Measurements from ENCODE around the gene TAF1. TPM values are rescaled to one million over a fixed set of nuclear protein-coding genes. Genes with fewer than 3 reads are reported as not detected.

TAF1 gene
- total RNA-seq, 1 experiment from 2014 or later = 41.2 TPM

DNA sequence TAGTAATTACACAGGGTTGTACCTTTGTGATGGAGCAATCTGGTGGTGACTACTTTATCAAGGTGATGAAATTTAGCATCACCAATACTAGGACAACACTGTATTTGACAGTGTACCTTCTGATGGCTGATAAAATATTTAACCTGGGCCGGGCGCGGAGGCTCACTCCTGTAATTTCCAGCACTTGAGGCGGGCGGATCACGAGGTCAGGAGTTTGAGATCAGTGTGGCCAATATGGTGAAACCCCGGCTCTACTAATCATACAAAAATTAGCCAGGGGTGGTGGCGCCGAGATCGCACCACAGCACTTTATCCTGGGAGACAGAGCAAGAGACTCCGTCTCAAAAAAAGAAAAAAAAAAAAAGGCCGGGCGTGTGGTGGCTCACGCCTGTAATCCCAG lies 1.9 kb upstream of the TAF1 start:
- H3K36me3 ChIP-seq (ENCODE audit: control insufficient read depth, insufficient read depth, low read length) = no peaks in the 10 kb centered on the region
- intact Hi-C loops (cut with micrococcal nuclease; ENCODE audit: unreplicated experiment) = no loop called here
- CTCF ChIA-PET = no interaction called here

DNA sequence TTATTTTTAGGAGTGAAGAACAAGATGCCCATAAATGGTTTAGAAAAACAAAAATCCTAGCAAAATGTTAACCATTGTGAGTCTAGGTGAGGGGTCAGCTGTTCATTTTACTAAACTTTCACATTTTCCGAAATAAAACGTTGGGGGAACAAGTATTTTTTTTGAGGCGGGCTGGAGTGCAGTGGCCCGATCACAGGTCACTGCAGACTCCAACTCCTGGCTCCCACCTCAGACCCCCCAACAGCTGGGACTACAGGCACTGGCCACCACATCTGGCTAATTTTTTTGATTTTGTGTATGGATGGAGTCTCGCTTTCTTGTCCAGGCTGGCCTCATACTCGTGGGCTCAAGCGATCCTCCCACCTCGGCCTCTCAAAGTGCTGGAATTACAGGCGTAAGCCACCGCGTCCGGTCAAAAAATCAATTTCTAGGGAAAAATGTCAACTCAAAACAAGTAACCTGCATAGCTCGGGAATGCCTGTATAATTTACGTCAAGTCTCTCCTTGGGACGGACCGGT lies 742 bp upstream of the TAF1 start:
- Histone ChIP-seq H3K36me3 (ENCODE audit: control insufficient read depth, insufficient read depth, low read length) (no peaks in the 10 kb centered on the region), H3K4me3 (ENCODE audit: low read depth, low read length) (peak overlapping the region; percentile 60), H3K27me3 (replicated peaks; ENCODE audit: control insufficient read depth, insufficient read depth, low read length) (no peaks in the 10 kb centered on the region), H3K9me3 (no peaks in the 10 kb centered on the region), H3K4me1 (no peaks in the 10 kb centered on the region)
- POLR2A ChIA-PET = interaction anchor here (0.5 to 2.3 kb wide), 11 partner anchors 13 to 873 kb away, joined by 3 to 39 read pairs (median 4); partner anchors contain the start of genes ERCC6L, MED12, NONO and SNX12
- Mint-ChIP-seq H3K9me3 (ENCODE audit: unreplicated experiment) (no peaks in the 10 kb centered on the region), H3K27ac (ENCODE audit: unreplicated experiment) (peak overlapping the region; percentile 95), H3K4me3 (ENCODE audit: unreplicated experiment) (peak overlapping the region; percentile 94), H3K4me1 (ENCODE audit: low read depth, unreplicated experiment) (no peaks in the 10 kb centered on the region), H3K36me3 (ENCODE audit: insufficient read depth, unreplicated experiment) (peaks cover 15% of the 10 kb centered on the region), H3K27me3 (ENCODE audit: insufficient read depth, unreplicated experiment) (no peaks in the 10 kb centered on the region)
- intact Hi-C loops (cut with micrococcal nuclease; ENCODE audit: unreplicated experiment) = loop anchor here (5.0 kb wide), 3 partner anchors 78 to 167 kb away; partner anchors contain the start of genes OGT and ZMYM3
- TSS peak; percentile 99 for BruUV-seq (replicated peaks)
- CTCF ChIA-PET = interaction anchor here (1.2 kb wide), 1 partner anchor 82 kb away, joined by 5 read pairs; the partner anchor contains the start of gene NONO
- no peak for DNase-seq
- TF ChIP-seq, protein P1, sequence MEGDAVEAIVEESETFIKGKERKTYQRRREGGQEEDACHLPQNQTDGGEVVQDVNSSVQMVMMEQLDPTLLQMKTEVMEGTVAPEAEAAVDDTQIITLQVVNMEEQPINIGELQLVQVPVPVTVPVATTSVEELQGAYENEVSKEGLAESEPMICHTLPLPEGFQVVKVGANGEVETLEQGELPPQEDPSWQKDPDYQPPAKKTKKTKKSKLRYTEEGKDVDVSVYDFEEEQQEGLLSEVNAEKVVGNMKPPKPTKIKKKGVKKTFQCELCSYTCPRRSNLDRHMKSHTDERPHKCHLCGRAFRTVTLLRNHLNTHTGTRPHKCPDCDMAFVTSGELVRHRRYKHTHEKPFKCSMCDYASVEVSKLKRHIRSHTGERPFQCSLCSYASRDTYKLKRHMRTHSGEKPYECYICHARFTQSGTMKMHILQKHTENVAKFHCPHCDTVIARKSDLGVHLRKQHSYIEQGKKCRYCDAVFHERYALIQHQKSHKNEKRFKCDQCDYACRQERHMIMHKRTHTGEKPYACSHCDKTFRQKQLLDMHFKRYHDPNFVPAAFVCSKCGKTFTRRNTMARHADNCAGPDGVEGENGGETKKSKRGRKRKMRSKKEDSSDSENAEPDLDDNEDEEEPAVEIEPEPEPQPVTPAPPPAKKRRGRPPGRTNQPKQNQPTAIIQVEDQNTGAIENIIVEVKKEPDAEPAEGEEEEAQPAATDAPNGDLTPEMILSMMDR (IDR thresholded peaks at IDR 0.05; ENCODE audit: insufficient read depth in 1 of 2, low read depth in 1 of 2, low read length in 1 of 2, severe bottlenecking in 1 of 2, unreplicated experiment in 1 of 2) = no peak

More for the DNA sequence above, 1.9 kb upstream of the TAF1 start:
- H3K4me3 Mint-ChIP-seq (ENCODE audit: unreplicated experiment) = peak overlapping the region; percentile 94
- no peaks in the 10 kb centered on the region for H3K27me3 ChIP-seq (replicated peaks; ENCODE audit: control insufficient read depth, insufficient read depth, low read length)
- H3K4me1 ChIP-seq = no peaks in the 10 kb centered on the region
- H3K9me3 Mint-ChIP-seq (ENCODE audit: unreplicated experiment) = no peaks in the 10 kb centered on the region
- H3K36me3 Mint-ChIP-seq (ENCODE audit: insufficient read depth, unreplicated experiment) = peaks cover 15% of the 10 kb centered on the region
- BruUV-seq (replicated peaks) = no TSS peak
- TF ChIP-seq, protein P1 (IDR thresholded peaks at IDR 0.05; ENCODE audit: insufficient read depth in 1 of 2, low read depth in 1 of 2, low read length in 1 of 2, severe bottlenecking in 1 of 2, unreplicated experiment in 1 of 2) = no peak
- POLR2A ChIA-PET = no interaction called here
- no peak for DNase-seq
- H3K27me3 Mint-ChIP-seq (ENCODE audit: insufficient read depth, unreplicated experiment) = no peaks in the 10 kb centered on the region
- H3K27ac Mint-ChIP-seq (ENCODE audit: unreplicated experiment) = no peak overlapping the region
- no peaks in the 10 kb centered on the region for H3K9me3 ChIP-seq
- no peaks in the 10 kb centered on the region for H3K4me1 Mint-ChIP-seq (ENCODE audit: low read depth, unreplicated experiment)
- H3K4me3 ChIP-seq (ENCODE audit: low read depth, low read length) = no peak overlapping the region

DNA sequence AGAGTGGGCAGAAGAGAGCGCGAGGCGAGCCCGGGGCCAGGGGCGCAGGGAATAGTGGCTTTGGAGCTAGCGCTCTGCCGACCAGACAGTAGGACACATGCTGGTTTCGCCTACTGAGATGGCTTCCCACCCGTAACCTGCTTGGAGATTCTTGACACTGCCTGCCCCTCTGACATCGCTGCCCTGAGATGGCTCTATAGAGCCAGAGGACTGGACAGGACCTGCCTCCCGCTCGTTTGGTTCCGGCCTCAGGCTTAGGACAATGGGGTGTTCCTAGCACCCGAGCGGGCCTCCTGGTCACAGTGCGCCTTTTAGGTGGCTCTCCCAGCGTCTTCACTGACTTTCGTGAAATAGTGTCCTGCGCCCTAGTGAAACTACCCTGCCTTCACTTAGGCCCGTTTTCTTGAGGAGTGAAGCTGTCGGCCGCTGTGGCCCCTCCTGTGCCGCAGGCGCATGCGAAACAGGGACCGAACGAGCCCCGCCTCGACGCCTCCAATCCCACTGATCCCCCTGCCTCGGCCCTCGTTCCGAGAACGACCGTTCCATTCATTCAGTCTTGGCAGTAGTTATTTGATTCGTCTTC lies 608 bp downstream of the TAF1 start:
- intact Hi-C loops (cut with micrococcal nuclease; ENCODE audit: unreplicated experiment) = loop anchor here (2.0 to 5.0 kb wide), 4 partner anchors 79 to 184 kb away; partner anchors contain the start of genes OGT and ZMYM3
- Histone ChIP-seq H3K4me3 (ENCODE audit: low read depth, low read length) (peak overlapping the region; percentile 71), H3K9me3 (no peaks in the 10 kb centered on the region), H3K27me3 (replicated peaks; ENCODE audit: control insufficient read depth, insufficient read depth, low read length) (no peaks in the 10 kb centered on the region), H3K36me3 (ENCODE audit: control insufficient read depth, insufficient read depth, low read length) (no peaks in the 10 kb centered on the region), H3K4me1 (no peaks in the 10 kb centered on the region)
- H3K27me3 Mint-ChIP-seq (ENCODE audit: insufficient read depth, unreplicated experiment) = no peaks in the 10 kb centered on the region
- peak overlapping the region; percentile 95 for H3K27ac Mint-ChIP-seq (ENCODE audit: unreplicated experiment)
- H3K36me3 Mint-ChIP-seq (ENCODE audit: insufficient read depth, unreplicated experiment) = peaks cover 28% of the 10 kb centered on the region
- H3K4me3 Mint-ChIP-seq (ENCODE audit: unreplicated experiment) = peak overlapping the region; percentile 94
- ChIA-PET CTCF (interaction anchor here (0.8 to 1.2 kb wide), 3 partner anchors 84 to 197 kb away, joined by 4 to 5 read pairs (median 4); partner anchors contain the start of gene NONO), POLR2A (interaction anchor here (0.6 to 2.3 kb wide), 10 partner anchors 14 to 915 kb away, joined by 3 to 39 read pairs (median 4); partner anchors contain the start of gene NONO)
- TSS peak; percentile 59 for BruUV-seq (replicated peaks)
- peak; percentile 14 to 31 for DNase-seq
- H3K4me1 Mint-ChIP-seq (ENCODE audit: low read depth, unreplicated experiment) = no peaks in the 10 kb centered on the region
- no peaks in the 10 kb centered on the region for H3K9me3 Mint-ChIP-seq (ENCODE audit: unreplicated experiment)
- TF ChIP-seq, protein P1 (IDR thresholded peaks at IDR 0.05; ENCODE audit: insufficient read depth in 1 of 2, low read depth in 1 of 2, low read length in 1 of 2, severe bottlenecking in 1 of 2, unreplicated experiment in 1 of 2) = no peak

All from Caco-2 (cell line).